HepG2 (cell line): ENCODE measurements around the gene KNG1. TPM values are rescaled to one million over a fixed set of nuclear protein-coding genes. Genes with fewer than 3 reads are reported as not detected.

ENCODE experiments used
- AGO2 ChIP-seq: fragments of 200-400 bp; formaldehyde crosslinking; optimal IDR thresholded peaks from 2 replicates; pipeline ENCODE3; 2017; ENCODE audit warnings: mild to moderate bottlenecking, low read depth, low read length, moderate library complexity
- ATRX ChIP-seq: sonication (generic); formaldehyde crosslinking; IDR thresholded peaks from 2 replicates; pipeline ENCODE4 v1.4.0; 2020; ENCODE audit warnings: missing genetic modification reagents, borderline replicate concordance
- FOXK1 ChIP-seq: sonication (generic); formaldehyde crosslinking; IDR thresholded peaks from 2 replicates; pipeline ENCODE4 v1.4.0; 2020; ENCODE audit warnings: low read depth, missing genetic modification reagents, borderline replicate concordance
- POLR2A ChIP-seq, 2 experiments: IDR thresholded peaks; 2 replicates each; pipeline ENCODE4 v1.6.1; 2011; ENCODE audit warnings: low read depth in 2 of 2, low read length in 2 of 2, mild to moderate bottlenecking in 1 of 2, moderate library complexity in 1 of 2; ENCODE audit not compliant: insufficient read depth in 1 of 2
- ZBTB20 ChIP-seq: sonication (generic); formaldehyde crosslinking; IDR thresholded peaks from 2 replicates; pipeline ENCODE4 v1.8.1; 2023; ENCODE audit warnings: missing genetic modification reagents, low read depth, mild to moderate bottlenecking, borderline replicate concordance
- ZNF75D ChIP-seq: sonication (generic); formaldehyde crosslinking; IDR thresholded peaks from 2 replicates; pipeline ENCODE4 v1.8.1; 2023; ENCODE audit warnings: missing genetic modification reagents, mild to moderate bottlenecking, borderline replicate concordance
- ZNF83 ChIP-seq: sonication (generic); formaldehyde crosslinking; IDR thresholded peaks from 2 replicates; pipeline ENCODE4 v1.4.0; 2020; ENCODE audit warnings: missing genetic modification reagents, mild to moderate bottlenecking, borderline replicate concordance
- polyA plus RNA-seq, 8 experiments: library from polyadenylated mRNA; depleted of rRNA in 3 of 8; stranded (reverse) in 7 of 8; unstranded in 1 of 8; fragments of >200 nt; fragmentation: Illumina TruSeq in 4 of 8; extraction: Trizol in 4 of 8; gene quantifications; 2 replicates each; pipeline versions ENCODE4 v1.2.1 to v1.2.3, GENCODE V29; 2011 to 2016; ENCODE audit warnings: low read depth in 4 of 8, missing spikeins in 1 of 8, mixed read lengths in 1 of 8; ENCODE audit not compliant: insufficient read depth in 1 of 8
- total RNA-seq, 5 experiments: library from RNA; depleted of rRNA; stranded (reverse); fragments of >200 nt; fragmentation: Illumina TruSeq; extraction: Trizol; gene quantifications; 2 replicates each; pipeline ENCODE4 v1.2.3, GENCODE V29; 2016; ENCODE audit warnings: low read depth in 1 of 5
- TF ChIP-seq, protein P1 (sequence below): sonication (generic); formaldehyde crosslinking; IDR thresholded peaks from 2 replicates; pipeline ENCODE4 v1.4.0; 2020; ENCODE audit warnings: missing genetic modification reagents

KNG1 gene
- total and polyA plus RNA-seq, 2 of the 13 experiments (the other 11 are each of a cell fraction or from before 2014, with no cell fraction given): 6.5 to 7.0 TPM

GRCh38 chr3:186788482-186789370 is 71.6 kb downstream of the KNG1 start (continued):
- peak; percentile 53 for TF ChIP-seq AGO2
- 0 out of 2 replicates have a peak, but pooled peaks have one; percentile 22 for TF ChIP-seq ZNF75D
- no peak for TF ChIP-seq ZBTB20 (CRISPR knock-in tag)
- TF ChIP-seq FOXK1 (CRISPR knock-in tag): no peak
- TF ChIP-seq, protein P1, sequence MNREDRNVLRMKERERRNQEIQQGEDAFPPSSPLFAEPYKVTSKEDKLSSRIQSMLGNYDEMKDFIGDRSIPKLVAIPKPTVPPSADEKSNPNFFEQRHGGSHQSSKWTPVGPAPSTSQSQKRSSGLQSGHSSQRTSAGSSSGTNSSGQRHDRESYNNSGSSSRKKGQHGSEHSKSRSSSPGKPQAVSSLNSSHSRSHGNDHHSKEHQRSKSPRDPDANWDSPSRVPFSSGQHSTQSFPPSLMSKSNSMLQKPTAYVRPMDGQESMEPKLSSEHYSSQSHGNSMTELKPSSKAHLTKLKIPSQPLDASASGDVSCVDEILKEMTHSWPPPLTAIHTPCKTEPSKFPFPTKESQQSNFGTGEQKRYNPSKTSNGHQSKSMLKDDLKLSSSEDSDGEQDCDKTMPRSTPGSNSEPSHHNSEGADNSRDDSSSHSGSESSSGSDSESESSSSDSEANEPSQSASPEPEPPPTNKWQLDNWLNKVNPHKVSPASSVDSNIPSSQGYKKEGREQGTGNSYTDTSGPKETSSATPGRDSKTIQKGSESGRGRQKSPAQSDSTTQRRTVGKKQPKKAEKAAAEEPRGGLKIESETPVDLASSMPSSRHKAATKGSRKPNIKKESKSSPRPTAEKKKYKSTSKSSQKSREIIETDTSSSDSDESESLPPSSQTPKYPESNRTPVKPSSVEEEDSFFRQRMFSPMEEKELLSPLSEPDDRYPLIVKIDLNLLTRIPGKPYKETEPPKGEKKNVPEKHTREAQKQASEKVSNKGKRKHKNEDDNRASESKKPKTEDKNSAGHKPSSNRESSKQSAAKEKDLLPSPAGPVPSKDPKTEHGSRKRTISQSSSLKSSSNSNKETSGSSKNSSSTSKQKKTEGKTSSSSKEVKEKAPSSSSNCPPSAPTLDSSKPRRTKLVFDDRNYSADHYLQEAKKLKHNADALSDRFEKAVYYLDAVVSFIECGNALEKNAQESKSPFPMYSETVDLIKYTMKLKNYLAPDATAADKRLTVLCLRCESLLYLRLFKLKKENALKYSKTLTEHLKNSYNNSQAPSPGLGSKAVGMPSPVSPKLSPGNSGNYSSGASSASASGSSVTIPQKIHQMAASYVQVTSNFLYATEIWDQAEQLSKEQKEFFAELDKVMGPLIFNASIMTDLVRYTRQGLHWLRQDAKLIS (CRISPR knock-in tag): no peak
- no peak for TF ChIP-seq ZNF83 (CRISPR knock-in tag)
- no peak for TF ChIP-seq ATRX
- peak in 1 of 2 experiments; percentile 3; a peak in 1 of 4 replicates for TF ChIP-seq POLR2A (IDR thresholded peaks at IDR 0.05; ENCODE audit: insufficient read depth in 1 of 2, low read depth in 2 of 2, low read length in 2 of 2)
